ENCODE measurements around the gene C18orf32.
"Not testable (repeated sequence)": the region's sequence is repeated elsewhere in the genome, so short reads cannot be mapped to it uniquely, and the experiment has no call there.

Gene C18orf32

GRCh38 chr18:49500201-49500921 is 13.3 kb upstream of the C18orf32 start:
- DNase-seq (ENCODE audit: low spot score) = no peak

- DNase-seq (ENCODE audit: low spot score) = no peak
Measured at GRCh38 chr18:49499046-49499637, 12.1 kb upstream of the C18orf32 start.

DNA sequence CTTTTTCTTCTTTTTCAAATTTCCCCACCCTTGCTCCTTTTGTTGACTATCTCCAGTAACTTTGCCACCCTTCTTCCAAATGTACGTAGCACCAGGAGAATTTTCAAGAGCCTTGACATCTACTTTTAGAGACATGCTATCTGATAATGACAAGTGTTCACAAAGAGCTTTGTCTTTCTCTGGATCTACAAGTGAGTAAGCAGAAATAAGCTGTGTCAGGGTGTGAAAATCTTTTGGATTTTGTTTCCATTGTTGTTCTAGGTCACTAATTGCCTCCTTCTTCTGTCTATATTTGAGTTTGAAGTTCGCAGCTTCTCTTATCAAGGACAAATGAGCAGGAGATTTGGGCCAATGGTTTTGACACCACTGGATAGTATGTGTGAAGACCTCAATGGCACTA is 8.4 kb upstream of the C18orf32 start:
- DNase-seq (ENCODE audit: low spot score) = no peak

GRCh38 chr18:49495076-49495475 is 8.0 kb upstream of the C18orf32 start:
- DNase-seq (ENCODE audit: low spot score) = no peak

DNA sequence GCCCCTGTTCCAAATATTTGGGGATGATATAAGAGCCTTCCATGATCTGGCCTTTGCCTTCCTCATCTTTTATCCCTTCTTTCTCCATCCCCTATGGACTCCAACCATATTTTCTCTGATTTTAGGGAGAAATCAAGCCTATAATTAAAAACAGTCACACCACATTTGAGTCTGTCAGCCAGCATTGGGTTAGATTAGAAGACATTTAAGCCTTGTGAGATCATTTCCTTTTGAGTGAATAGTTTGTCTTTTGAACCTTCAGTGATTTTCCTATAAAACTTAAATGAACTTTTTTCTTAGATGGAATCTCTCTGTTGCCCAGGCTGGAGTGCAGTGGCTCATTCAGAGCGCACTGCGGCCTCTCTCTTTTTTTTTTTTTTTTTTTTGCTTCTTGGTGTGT is 7.6 kb upstream of the C18orf32 start:
- DNase-seq (ENCODE audit: low spot score) = no peak

GRCh38 chr18:49492694-49493033 is 5.6 kb upstream of the C18orf32 start:
- DNase-seq (ENCODE audit: low spot score) = no peak

DNA sequence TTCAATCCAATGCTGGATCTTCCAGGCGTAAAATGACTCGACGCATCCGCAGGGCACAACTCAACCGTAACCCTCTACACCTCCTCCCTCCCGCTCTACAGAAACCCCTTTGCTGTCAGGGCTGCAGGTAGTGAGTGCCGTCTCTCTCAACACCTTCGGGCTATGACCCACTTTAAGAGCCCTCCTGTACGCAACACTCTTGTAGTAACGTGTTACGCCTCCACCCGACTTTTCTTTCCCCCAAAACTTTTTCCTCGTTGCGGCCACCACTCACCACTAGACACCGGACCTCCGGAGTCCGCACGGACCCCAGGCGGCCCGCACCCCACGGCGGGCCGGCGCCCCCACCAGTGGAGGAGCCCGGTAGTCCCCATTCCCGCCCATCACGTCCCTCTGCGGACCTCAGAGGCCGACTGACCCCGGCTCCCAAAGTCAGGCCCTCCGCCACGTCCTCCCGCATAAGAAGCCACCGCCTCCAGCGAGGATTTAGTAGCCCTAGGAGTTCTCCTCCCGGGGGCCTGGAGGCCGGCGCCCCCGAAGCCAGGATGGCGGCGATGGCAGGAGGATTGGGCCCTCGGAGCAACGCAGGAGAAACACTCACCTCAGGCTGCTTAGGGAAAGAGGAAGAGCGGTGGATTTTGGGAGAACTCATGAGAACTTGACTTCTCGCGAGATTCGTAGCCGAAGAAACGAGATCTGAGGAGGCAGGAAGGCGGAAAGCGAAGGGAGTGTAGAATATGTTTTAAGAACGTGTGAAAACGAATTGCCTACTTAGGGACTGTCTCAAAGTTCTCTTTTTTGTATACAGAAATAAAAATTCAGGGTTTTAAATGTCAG is 5.0 kb upstream of the C18orf32 start, which contains the start of gene RPL17:
Gene RPL17 (minus strand): TSS at position 609 of the 837 bp plus-strand sequence.
- DNase-seq (ENCODE audit: low spot score) = peak; percentile 99

- no peak for DNase-seq (ENCODE audit: low spot score)
Measured at GRCh38 chr18:49491534-49491856, 4.5 kb upstream of the C18orf32 start.

DNA sequence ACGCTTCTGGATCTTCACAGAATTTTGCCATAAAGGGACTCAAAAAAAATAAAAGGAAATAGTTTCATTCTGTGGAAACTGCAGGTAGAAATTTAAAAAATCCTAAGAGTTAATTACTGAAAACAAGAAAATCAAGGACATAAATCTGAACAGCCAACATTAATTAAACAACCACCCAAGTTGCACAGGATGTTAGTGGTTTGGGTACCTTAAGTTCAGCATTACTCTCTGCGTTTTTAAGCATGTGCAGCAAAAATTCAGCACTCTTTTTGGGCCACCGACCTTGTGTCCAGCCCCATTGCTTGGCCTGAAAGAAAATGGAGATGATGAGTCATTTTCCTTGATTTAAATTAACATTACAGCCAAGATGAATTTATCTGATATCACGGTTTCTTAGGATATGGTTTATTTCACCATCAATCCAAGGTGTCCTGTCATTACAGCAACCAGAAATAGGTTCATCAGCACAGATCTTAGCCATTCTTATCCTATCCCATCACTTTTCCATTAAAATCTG is 3.3 kb upstream of the C18orf32 start:
- DNase-seq (ENCODE audit: low spot score) = no peak

DNA sequence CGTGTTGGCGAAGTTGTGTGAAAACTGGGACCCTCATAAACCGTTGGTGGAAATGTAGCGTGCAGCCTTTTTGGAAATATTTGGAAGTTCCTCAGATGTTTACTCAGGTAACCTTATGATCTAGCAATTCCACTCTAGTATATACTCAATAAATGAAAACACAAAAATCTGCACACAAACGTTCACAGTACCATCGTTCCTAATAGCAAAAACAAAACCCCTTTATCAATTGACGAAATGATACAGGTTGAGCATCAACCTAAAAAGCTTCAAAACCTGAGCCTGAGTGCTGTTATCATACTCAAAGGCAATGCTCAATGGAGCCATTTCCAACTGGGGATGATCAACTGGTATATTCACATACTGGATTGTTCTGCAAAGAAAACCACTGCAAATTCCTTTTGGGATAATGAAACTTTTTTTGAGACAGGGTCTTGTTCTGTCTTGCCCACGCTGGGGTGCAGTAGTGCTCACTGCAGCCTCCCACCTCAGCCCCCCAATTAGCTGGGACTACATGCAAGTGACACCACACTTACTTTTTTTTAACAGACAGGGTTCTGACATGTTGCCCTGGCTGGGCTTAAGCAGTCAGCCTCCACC is 777 bp upstream of the C18orf32 start:
- DNase-seq (ENCODE audit: low spot score) = no peak

- no peak for DNase-seq (ENCODE audit: low spot score)
Measured at GRCh38 chr18:49486606-49486952, 455 bp downstream of the C18orf32 start.

- DNase-seq (ENCODE audit: low spot score) = no peak
Measured at GRCh38 chr18:49486134-49486533, 900 bp downstream of the C18orf32 start.

DNA sequence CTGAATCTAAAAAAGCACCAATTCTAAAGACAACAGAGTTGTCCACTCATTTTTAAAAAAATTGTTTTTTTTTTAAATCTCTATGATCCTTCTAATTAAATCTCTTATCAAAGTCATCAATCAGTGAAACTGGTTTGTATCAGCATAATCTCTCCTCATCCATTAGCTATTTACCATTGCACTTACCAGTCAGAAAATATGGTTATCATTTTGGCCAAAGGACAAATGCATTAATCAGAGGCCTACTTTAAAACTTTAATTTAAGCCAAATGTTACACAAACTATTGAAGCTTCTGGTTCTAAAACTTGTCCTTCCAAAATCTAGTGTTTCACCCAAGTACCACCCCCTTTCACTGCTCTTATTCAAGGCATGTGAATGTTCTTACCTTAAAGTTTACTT is 3.8 kb downstream of the C18orf32 start:
- DNase-seq (ENCODE audit: low spot score) = no peak

DNA sequence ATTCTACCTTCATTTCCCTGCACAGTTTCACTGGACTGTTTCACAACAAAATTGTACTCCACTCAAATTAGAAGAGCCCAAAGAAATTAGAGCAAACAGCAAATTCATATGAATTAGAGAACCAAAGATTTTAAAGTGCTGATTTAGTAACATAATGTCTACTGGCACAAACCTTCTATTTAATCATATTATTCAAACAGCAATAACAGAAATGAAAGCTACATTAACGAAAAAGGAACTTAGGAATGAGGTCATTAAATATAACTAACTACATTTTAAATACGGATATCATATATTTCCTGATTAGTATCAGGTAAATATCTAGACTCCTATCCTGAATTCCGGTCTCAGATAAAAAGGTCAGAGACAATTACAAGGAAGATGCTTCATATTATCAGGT is 5.1 kb downstream of the C18orf32 start:
- no peak for DNase-seq (ENCODE audit: low spot score)

- no peak for DNase-seq (ENCODE audit: low spot score)
Measured at GRCh38 chr18:49481317-49481716, 5.7 kb downstream of the C18orf32 start.

DNA sequence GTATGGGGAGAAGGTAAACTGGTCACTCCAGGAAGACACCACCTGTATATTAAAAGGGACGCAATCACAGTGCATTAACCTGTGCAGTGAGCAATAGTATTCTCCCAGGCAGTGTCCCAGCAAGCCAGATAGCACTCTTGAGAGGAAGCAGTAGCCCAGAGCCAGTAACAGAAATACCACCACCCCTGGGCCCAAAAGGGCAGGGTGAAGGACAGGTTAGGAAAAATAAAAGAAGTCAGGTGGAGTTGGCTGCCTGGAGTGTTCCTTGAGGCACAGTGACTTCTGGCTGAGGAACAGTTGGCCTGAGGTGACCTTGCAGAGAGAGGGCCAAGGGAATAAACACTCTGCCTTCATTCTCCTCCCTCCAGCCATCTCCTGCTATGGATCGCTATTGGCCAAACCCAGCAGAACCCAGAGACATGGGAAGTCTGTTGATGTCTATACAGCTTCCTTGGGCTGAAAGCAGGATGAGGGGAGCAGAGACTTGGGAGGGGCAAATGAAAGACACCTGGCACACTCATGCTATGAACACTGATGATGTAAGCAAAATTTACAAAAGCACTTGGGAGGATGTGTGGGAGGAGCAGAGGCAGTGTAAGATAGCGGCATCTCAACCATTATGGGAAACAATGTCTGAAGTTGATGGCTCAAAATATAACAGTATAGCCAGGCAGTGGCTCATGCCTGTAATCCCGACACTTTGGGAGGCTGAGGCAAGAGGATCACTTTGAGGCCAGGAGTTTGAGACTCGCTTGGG is 7.5 kb downstream of the C18orf32 start:
- no peak for DNase-seq (ENCODE audit: low spot score)

GRCh38 chr18:49476664-49477411 is 10.2 kb downstream of the C18orf32 start:
- peak; percentile 51 for DNase-seq (ENCODE audit: low spot score)

GRCh38 chr18:49474935-49475334 is 12.1 kb downstream of the C18orf32 start:
- DNase-seq (ENCODE audit: low spot score) = not testable (repeated sequence)

DNA sequence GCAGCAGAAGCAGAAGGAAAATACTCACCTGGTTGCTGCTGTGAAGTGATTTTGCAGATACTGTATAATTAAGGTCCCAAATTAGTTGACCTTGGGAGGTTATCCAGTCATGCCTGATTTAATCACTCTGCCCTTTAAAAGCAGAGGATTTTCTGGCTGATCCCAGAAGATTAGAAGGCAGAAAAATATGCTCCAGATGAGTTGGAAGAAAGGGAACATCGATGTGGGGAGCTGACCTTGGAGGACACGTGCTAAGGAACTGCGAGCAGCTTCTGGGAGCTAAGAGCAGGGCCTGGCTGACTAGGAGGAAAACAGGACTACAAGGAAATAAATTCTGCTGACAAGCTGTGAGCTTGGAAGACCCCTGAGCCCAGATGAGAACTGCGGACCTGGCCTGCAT is 13.3 kb downstream of the C18orf32 start:
- no peak for DNase-seq (ENCODE audit: low spot score)

- no peak for DNase-seq (ENCODE audit: low spot score)
Measured at GRCh38 chr18:49472459-49472858, 14.6 kb downstream of the C18orf32 start.

- no peak for DNase-seq (ENCODE audit: low spot score)
Measured at GRCh38 chr18:49471532-49471931, 15.5 kb downstream of the C18orf32 start.

Measured in Ammon's horn (tissue), 1 donor.